CD4-positive, alpha-beta T cell treated with Interleukin-1 beta for 1 hour (primary cell): ENCODE data around the gene IQSEC1.

Experiments
- DNase-seq, 2 donors: peaks; one replicate each; pipeline ENCODE4 v3.0.0-alpha.2; 2020 to 2022

Gene IQSEC1

DNA sequence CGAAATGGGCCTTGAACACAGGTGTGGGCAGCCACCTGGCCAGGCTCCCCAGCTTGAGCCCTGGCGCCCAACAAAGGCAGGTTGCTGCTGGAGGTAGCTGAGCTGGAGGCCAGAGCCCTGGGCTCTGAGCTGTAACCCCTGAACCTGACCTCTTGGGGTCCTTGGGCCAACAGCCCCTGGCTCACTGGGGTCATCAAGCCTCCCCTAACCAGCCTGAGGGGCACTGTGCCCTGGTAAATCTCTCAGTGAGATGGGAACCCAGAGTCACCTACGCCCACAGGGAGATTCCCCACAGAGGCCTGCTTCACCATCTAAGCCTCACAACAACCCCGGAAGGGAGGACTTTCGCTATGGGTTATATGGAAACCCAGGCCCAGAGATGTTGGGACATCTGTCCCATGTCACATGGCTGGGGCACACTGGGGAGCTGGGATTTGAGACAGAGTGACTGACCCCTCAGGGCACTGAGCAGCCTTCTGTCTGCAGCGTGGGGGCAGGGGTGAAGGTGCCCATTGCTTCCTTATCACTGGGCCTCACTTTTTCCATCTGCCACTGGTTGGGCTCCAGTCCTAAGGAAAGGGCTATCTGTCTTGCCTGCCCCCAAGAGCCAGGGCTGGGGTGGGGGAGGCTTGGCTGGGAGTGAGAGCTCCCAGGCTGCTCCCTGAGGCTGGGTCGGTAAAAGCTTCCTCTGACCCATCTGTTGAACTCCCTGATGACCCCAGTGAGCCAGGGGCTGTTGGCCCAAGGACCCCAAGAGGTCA, 59.1 kb downstream of the IQSEC1 start:
- peak; percentile 58 to 71 for DNase-seq

DNA sequence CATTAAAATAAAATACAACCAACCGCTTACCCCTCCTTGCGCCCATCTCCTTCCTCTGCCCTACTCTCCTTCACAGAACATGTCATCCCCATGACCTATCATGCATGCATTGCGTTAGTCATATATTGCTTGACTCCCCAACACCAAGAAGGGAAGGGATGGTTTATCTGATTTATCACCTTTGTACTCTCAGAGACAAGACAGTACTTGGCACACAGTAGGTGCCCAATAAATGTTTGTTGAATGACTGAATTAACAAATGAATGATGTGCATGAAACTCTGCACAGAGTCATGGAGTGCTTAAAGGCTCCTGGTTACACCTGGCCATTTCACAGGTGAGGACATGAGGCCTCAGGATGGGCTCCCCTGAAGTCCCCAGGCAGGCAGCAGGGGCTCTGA, 59.7 kb downstream of the IQSEC1 start:
- DNase-seq = no peak

DNA sequence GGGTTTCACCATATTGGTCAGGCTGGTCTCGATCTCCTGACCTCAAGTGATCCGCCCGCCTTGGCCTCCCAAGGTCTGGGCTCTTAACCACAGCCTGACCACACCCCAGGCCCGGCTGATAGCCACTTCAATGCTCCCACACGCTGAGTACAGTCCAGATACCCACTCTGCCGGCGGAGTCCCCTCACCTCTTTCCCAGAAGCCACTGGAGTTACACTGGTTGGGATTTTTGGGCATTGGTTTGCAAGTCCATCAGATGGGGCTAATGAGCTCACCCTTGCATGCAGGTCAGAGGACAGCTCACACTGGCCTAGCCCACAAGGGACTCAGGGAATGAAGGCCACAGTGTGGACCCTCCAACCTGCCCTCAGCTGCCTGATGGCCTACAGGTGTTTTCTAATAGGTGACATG, 60.1 kb downstream of the IQSEC1 start:
- peak in 1 of 2 donors; percentile 43 for DNase-seq

DNA sequence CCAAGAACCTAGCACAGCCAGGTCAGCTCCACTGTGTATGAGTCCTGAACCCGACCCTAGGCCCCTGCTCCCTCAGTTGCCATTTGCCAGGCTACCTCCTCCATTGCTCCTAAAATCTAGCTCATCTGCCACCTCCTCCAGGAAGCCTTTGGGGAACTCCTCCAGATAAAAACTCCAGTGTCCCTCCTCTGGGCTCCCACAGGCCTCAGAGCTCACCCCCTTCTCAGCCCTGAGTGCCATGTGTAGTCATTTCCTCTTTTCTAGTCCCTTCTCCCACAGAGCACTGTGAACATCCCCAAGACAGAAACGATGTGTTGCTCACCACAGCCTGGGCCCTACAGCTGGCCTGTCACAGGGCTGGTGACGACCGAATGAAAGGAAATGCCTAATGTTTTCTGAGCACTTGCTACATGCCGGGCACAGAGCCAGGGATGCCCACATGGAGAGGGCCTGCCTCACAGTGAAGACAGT, 61.0 kb downstream of the IQSEC1 start:
- DNase-seq = peak; percentile 71 to 86

DNA sequence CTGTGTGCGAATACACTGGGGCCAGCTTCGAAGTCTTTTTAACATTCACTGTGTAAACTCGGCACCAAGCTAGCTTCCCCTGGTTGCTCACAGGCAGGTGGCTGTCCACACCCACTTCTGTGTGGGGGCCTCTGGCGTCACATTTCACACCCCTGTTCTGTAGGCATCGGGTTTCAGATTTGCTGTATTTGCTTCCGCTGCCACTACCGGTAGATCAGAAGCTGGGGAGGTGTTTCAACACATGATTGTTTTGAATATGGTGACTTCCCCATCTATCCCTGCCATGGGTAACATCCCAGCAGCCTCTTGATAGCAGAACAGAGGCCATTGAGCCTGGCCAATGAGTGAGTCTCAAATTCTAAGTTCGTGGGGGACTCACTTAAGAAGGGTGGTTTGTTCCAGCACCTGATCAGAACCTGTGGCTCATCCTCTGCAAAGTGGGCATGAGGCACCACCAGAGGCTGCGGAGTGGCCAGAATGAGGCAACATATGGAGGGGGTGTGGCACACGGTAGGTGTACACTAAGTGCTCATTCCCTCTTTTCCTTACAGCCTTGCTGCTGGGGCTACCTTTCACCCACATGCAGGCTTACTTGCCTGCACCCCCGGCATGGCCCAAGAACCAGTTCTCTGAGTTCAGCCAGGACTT, 61.5 kb downstream of the IQSEC1 start:
- DNase-seq = peak; percentile 91 to 93

DNA sequence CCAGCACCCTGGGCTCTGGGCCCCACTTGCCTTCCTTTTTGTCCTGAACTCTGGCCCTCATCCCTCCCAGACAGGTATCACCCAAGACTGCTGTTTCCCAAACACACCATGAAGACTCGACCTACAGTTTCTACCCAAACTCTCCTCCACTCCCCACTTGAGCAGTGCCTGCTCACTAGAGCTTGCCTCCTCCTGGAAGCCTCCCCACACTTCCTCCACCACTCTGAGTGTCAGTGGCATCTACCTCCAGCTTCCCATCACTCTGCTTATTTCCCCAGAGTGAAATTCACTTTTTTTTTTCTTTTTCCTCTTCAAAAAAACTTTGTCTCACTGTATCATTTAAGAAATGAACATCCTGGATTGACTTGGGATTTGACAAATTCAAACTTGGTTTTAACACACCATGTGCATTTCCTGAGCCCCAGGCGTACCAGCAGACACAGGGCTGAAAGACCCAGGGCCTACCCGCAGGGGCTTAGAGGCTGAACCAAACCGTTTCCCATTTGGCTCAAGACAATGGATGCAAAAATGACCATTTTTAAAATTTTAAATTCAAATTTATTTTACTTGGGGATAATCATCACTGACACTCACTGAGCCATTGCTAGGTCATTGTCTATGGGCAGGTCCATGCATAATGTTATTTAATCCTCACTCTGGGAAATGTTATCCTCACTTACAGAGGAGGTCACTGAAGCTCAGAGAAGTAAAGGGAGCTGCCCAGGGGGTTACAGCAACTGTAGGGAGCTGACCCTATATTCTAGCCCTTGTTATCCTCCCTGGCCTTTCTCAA, 62.3 kb downstream of the IQSEC1 start:
- no peak for DNase-seq

DNA sequence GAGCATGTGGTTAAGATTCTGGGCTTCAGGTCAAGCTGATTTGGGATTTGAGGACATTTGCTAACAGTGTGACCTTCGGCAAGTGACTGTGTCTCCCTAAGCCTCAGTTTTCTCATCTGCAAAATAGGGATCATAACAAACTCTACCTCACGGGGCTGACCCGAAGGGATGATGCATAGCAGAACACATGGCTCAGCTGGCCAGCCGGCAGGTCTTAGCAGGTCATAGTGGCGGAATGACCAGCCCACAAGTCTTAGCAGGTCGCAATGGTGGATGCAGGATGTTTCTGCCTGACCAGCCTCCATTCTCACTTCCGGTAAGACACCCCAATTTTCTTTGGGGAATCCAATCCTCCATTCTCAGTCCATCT, 63.3 kb downstream of the IQSEC1 start:
- no peak for DNase-seq

DNA sequence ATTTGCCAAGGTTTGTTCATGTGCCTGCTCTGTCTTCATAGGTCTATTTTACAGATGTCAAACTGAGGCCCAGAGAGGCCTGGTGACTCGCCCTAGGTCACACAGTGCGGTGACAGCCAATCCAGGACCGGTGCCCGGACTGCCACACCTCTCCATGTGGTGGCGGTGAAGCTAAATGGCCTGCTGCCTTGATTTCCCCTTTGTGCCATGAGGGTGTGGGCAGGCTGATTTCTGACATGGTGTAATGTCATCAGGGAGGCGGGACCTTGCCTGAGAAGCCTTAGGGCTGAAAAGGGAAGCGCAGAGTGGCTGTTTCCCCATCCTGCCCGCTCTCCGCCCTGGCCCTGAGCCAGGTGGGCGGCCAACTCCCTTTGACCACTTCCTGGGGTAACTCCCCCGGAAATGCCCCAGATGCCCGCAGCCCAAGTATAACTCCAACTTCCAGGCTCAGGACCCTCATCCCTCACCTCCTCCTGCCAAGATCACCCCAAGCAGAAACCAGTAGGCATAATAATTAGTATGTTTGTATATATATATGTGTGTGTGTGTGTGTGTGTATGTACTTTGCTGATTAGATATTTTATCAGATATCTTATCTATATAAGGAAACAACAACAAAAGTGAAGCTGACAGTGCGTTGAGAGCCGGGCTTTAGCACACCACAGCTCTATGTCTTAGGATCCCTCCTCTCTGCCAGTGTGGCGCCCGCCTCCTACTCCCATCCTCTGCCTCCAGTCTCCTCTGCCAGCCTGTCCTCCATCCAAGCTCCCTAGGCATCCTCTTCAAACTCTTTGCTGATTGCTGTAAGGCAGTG, 63.9 kb downstream of the IQSEC1 start:
- peak; percentile 80 to 88 for DNase-seq

DNA sequence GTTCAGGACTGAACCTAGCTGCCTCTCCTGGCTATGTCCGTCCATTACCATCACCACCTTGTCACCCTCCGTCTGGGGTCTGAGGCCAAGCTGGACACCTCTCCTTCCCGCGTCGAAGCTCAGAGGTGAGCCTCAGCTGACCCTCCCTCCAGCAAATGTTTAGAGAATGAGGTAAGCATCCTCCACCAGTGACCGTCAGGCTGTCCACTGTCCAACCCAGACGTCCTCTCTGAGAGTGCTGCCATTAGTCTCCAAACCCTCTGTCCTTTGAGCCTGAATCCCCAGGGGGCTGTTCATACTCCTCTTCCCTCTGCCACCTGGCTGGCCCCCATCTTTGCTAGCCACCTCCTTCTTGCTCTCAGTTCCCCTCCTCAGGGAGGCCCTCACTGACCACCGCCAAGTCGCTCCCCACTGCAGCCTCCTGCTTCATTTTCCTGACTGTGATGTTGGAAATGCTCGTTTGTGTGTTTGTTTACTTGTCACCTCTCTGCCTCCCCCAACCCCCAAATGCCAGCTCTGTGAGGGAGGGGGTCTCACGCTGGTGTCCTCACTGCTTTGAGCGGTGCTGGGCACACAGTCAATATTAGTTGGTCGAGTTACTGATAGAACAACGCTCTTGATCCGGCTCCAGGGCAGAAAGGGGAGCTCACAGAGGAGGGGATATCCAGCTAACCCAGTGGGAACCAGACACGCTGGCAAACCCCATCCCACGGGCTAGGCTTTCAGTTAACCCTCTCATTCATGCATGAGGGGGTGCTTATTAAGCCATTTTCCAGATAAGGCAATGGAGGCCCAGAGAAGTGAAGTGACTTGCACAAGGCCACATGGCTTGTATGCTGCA, 64.9 kb downstream of the IQSEC1 start:
- no peak for DNase-seq

DNA sequence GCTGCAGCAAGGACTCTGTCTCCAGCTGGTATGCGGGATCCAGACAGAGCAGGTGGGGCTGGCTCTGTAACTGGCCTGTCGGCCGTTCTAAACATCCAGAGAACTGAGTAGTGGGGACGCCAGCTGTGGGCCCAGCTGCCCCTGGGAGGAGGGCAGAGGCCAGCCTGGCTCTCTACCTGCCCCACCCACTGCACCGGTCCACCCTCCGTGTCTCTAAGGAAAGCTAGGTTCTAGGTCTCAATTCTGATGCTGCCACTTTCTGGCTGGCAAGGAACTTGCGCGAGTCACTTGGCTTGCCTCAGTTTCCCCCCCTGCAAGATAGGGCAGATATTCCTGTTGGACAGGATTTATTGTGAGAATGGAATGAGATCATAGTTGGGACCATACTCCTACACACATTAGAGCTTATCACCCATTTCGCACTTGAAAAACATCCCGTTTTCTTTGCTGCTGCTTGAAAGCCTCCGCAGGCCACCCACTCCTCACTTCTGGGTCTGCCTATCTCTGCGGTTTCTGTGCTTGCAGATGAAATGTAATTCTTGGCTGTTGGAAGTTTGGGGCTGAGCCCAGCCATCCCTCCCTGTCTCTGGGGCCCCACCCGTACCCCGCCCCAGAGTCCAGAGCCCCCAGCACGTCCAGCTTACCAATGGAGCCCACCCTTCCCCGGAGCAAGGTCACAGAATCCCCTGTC, 65.8 kb downstream of the IQSEC1 start:
- DNase-seq = no peak

DNA sequence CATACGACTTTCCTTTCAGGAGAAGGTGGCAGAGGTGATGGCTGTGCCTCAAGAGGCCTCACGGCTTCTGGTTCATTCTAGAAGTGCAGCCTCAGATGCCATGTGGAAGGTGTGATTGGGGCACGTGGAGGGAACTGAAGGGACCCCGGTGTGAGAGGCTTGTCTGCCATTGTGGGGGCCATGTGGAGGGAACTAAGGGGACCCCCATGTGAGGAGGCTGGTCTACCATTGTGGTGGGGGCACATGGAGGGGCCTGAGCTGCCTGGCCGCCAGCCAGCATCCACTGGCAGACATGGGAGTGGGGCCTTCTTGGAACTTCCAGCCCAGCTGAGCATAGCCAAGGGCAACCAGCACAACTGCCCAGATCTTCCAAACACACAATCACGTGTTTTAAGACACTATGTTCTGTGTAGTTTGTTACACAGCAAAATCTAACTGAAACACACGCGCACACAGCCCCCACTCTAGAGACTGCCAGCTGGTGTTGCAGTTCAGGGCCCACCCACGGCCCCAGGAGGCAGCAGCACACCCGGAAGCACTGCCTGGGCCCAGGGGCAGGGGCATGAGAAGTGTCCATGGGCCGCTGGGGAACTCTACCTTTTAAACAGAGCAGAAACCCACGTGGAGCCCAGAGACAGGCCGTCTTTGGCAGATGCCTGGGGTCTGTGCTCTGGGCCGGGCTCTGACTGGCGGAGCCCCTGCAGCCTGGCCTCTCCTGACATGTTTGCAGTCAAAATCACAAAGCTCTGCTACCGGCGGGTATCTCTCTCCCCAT, 66.8 kb downstream of the IQSEC1 start:
- no peak for DNase-seq

DNA sequence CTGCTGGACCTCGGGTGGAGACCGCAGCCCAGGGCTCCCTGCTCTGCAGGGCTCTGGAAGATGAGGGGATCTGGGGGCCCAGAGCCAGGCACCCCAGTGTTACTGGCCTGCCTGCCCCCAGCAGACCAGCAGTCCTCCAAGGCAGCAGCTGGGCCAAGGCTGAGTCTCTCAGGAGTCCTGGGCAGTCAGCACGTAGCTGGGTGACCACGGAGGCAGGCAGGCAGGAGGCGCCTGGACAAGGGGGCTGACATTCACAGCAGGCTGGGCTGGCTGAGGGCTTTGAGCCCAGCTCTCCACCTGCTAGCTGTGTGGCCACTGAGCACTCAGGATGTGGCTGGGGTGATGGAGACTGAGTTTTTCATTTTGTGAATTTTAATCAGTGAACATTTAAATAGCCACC, 67.9 kb downstream of the IQSEC1 start:
- no peak for DNase-seq

DNA sequence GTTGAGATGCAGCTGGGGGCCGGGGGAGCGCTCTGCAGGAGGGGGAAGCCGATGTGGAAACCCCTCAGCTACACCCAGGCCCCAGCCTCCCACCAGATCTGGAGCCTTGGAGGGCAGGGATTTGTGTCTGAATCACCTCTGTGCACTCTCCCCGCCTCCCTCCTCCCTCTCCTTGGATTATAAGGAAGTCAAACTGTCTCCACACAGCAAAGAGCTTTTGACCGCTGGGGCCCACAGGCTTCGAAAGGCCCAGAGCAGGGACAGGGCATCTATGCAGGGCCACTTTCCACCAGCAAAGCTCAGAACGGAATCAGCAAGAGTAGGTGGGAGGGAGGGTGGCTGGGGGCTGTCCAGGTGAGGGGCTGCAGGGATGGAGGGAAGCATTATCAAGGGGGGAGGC, 68.9 kb downstream of the IQSEC1 start:
- DNase-seq = no peak

DNA sequence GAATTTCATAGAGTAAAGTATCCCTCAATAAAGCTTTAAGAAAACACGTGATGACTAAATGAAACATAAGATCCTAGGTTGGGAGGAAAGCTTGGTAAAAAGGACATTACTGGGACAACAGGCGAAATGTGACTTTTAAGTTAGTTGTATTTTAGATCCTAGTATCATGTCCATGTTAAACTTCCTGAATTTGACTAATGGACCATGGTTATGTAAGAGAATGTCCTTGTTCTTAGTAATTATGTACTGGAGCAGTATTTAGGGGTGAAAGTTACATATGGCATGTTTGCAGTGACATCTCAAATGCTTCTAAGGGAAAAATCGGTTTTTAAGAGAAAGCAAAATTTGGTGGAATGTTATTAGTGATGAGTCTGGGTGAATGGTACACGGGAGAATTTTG, 69.6 kb downstream of the IQSEC1 start:
- DNase-seq = no peak

DNA sequence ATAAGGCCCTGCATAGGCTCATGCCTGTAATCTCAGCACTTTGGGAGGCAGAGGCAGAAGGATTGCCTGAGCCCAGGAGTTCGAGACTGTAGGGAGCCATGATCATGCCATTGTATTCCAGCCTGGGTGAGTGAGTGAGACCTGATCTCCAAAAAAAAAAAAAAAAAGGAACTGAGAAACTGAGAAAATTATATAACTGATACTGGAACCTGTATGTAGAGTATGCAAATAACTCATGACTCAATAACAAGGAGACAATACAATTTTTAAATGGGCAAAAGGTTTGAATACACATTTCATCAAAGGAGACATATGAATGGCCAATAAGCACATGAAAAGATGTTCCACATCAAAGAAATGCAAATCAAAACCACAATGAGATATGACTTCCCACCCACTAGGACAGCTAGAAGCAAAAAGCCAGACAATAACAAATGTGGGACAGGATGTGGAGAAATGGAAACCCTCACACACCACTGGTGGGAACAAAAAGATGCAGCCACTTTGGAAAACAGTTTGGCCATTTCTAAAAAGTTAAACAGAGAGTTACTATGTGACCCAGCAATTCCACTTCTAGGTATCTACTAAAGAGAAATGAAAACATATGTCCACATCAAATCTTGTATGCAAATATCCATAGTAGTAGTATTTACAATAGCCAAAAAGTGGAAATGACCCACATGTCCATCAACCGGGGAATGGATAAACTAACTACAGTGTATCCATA, 70.7 kb downstream of the IQSEC1 start:
- DNase-seq = peak in 1 of 2 donors; percentile 50

DNA sequence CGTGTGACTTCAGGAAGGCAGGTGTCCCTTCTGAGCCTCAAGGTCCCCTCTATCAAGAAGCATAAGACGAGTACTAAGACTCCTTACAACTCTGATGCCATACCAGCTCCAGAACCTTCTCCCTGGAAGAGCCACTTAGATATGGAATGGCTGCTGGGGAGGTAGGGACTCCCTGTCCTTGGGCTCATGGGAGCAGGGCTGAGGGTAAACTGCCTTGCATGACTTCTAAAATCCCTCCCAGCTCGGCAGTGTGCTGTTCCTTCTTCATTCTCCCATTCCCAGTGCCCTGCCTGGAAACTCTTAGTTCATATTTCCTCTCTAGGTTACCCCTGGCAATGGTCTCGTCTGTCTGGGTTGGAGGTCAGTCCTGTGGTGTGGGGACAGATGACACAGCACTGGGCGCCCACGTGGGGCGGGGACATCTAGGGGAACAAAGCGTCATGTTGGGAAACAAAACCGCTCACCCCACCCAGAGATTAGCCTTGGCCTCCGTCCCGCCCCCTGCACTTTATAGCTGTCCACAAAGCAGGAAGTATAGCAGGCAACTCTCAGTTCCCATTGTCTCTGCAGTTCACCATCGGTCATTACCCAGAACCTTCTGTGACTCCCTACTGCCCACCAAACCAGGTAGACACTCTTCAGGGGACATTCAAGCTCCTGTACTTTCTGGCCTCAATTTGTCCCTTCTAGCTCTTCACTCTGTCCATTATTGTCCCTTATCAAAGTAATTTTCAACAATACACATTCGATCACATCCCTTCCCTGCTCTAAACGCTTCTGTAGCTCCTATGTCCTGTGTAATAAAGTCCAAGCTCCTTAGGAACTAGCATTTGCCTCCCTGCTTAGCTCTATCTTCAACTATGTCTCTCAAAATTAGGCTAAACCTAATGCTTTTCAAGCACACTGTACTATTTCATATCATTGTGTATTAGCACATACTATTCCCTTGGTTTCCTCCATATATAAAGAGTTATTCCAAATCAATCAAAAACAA, 73.8 kb downstream of the IQSEC1 start:
- DNase-seq = peak in 1 of 2 donors; percentile 85

DNA sequence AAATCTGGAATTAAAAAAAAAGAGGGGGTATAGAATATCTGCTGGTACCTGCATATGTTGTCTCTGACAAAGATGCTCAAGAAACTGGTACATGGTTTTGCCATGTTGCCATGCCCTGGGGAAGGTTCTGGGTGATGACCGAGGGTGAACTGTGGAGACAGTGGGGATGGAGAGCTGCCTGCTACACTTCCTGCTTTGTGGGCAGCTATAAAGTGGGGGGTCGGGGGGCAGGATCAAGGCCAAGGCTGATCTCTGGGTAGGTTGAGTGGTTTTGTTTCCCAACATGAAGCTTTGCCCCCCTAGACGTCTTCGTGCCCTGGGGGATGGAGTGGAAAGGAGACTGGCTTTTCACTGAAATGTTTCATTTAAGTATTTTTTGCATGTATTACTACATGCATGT, 74.6 kb downstream of the IQSEC1 start:
- DNase-seq = no peak

DNA sequence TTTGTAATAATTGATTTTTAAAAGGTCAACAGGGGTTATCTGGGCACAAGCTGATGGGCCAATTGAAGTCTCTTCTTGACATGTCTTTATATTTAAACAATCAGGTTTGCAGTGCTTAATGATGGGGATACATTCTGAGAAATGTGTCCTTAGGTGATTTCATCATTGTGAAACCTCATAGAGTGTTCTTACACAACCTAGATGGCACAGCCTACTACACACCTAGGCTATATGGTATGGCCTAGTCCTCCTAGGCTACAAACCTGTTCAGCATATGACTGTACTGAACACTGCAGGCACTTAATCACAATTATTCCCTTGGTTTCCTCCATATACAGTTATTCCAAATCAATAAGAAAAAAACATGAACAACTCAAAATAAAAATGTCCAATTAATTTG, 75.8 kb downstream of the IQSEC1 start:
- DNase-seq = no peak

DNA sequence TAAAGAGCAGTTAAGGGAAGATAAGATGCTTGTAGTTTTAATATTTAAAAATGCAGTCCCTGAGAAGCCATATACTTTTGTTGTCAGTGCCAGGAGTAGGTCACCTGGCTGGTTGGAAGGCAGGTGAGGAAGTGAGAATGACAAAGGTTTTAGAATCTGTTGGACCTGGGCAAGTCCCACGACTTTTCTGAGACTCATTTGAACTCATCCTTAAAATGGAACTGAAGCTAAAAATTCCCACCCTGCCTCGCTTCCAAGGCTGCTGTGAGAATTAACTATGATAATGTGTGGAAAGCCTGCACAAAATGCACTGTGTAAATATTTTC, 77.1 kb downstream of the IQSEC1 start:
- DNase-seq = no peak
